GM04504 (cell line): ENCODE measurements around the gene TMEM205.
A peak's percentile ranks its signal among the peaks of the same experiment; 100 is the strongest.

Experiments
- DNase-seq: peaks from one replicate; pipeline ENCODE4 v3.0.0-alpha.2; 2012; ENCODE audit warnings: low read depth

Gene TMEM205

GRCh38 chr19:11299946-11300810 is 45.9 kb downstream of the TMEM205 start:
- no peak for DNase-seq

- DNase-seq, result no peak
Measured at GRCh38 chr19:11296264-11296663, 49.8 kb downstream of the TMEM205 start.

GRCh38 chr19:11295665-11296245 is 50.3 kb downstream of the TMEM205 start, which contains the start of gene TSPAN16:
TSPAN16 (plus strand) TSS chr19:11296160; CDS start chr19:11296298, 138 bp downstream.
- no peak for DNase-seq

GRCh38 chr19:11295180-11295579 is 50.9 kb downstream of the TMEM205 start:
- DNase-seq, result no peak

GRCh38 chr19:11293433-11294389 is 52.4 kb downstream of the TMEM205 start:
- peak; percentile 82 for DNase-seq
